Hematopoietic multipotent progenitor cell treated with erythropoietin and hydrocortisone succinate and interleukin-3 and kit ligand, for 17 days (in vitro differentiated cells): ENCODE data around the gene ESYT2.
A peak's percentile ranks its signal among the peaks of the same experiment; 100 is the strongest.

Source experiments
- DNase-seq: peaks from one replicate; pipeline ENCODE4 v3.0.0-alpha.2; 2015; ENCODE audit warnings: low spot score

Gene ESYT2

GRCh38 chr7:158695726-158696452 lies 133.4 kb downstream of the ESYT2 start:
- peak; percentile 36 for DNase-seq

DNA sequence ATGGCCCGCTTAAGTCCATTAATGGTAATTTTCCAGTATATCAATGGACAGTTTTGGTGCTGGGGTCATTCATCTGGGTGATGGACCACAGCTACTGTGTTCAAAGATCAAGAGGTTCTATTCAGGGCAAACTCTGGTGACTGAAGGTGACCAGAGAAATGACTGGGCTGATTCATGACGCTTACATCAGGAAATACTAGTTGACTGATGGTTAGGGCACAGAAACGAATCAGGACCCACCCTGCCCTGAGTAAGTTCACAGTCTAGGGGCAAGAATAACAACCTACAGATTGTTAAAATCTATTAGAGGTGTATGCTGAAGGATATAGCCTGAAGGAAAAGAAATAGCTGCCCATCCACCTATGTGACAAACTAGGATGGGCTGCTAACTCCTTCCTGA lies 134.3 kb downstream of the ESYT2 start:
- no peak for DNase-seq

- no peak for DNase-seq
These were observed 134.7 kb downstream of the ESYT2 start for GRCh38 chr7:158694650-158695049.

GRCh38 chr7:158689488-158689887 lies 139.8 kb downstream of the ESYT2 start:
- no peak for DNase-seq

DNA sequence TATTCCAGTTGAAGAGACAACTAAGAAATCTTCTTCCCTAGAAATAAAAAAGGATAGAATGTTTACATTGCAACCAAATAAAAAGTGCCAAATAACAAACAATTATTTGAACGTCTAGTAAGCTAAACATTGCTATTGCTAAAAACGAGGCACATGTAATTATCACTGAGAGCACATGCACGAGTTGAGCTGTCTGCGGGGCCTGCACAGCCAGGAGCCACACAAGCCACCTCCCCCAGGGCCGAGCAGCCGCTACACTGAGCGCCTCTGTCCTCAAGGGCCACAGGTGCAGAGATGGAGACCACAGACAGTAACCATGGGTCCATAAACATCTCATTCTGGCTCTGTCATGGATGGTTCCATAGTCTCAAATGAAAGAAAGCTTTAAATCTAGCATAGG lies 141.9 kb downstream of the ESYT2 start:
- no peak for DNase-seq

DNA sequence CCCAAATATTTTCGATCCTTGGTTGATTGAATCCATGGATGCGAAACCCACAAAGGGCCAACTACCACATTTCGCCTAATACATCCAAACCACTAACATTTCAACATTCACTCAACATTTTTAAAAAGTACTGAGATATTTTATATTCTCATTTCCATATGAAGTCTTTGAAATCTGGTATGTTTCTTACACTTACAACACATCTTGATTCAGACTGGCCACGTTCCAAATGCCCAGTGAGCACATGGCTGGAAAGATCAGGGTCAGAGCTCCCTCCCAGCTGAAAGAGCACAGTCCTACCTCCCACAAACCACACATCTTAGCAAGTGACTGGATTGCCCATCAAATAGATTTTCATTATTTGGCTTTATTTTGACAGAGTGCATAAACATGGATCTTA lies 143.6 kb downstream of the ESYT2 start:
- no peak for DNase-seq

DNA sequence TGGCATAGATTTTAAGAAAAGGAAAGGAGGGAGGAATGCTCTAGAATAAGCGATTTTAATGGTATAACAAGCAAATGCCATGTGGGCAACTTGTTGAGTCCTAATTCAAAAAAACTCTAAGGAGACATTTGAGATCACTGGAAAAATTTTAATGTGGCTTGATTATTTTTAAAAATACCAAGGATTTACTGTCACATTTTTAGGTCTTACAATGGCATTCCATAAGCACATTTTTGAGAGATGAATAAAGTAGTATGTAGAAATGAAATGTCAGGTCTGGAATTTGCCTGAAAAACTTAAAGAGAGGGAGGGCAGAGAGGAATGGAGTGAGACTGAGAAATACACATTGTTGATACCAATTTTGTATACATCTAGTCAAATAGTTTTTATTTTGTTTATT lies 145.0 kb downstream of the ESYT2 start:
- DNase-seq, result no peak

DNA sequence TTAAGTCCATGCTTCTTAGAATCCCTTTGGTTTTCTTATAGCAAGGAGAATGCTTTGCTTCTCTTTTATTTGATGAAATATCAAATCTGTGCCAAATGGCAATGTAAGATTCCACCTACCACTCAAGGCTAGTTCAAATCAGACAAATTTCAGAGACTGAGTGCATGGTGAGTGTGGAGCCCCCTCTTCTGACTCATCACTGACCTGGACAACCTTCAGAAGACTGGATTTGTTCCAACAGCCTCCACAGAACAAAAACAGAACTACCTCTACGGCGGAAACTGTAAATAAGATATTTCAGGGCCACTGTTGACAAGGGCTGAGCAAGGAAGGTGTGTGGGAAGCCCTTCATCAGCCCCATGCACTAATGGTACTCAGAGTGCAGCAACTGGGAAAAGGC lies 145.8 kb downstream of the ESYT2 start:
- no peak for DNase-seq

DNA sequence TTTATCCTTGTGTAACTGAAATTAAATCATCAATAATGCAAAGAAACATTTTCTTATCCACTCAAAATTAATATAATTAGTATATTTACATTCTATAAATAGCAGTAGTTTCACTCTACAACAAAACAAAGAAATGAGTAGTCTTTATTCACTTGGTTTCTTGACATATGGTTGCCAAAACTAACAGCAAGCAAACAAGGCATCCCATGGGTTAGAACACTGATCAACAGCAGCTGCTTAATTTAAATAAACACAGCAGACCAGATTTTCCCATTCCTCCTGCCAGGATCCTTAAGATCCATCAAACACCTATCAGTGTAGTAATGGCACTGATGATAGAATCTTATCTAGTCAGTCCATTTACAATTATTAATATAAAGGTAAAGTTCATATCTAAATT lies 146.9 kb downstream of the ESYT2 start:
- DNase-seq, result no peak
